ENCODE results near the gene ZNF655.

Gene ZNF655

DNA sequence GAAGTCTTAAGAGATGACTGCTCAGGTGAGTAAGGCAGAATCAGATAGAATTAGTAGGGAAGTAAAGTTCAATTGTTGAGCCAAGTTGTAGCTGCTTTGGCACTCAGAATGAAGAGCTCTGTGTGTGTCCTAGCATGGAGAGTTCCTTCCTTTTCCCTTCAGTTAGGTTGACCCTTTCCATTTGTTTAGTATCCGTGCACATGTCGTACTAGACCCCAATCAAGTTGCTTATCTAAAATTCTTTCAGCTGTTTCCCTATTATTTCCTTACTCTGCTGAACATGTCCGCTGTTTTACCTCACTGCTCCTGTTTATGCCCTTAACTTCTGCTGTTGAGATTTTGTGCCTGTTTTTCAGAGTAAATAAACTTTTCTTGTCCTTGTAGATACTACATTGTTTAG, 13.3 kb downstream of the ZNF655 start:
- no peak overlapping the region for H2AFZ ChIP-seq (ENCODE audit: low read length)
- no peak for TF ChIP-seq EZH2 (optimal IDR thresholded peaks at IDR 0.05; ENCODE audit: low read depth, low read length)
- TF ChIP-seq, protein P1, sequence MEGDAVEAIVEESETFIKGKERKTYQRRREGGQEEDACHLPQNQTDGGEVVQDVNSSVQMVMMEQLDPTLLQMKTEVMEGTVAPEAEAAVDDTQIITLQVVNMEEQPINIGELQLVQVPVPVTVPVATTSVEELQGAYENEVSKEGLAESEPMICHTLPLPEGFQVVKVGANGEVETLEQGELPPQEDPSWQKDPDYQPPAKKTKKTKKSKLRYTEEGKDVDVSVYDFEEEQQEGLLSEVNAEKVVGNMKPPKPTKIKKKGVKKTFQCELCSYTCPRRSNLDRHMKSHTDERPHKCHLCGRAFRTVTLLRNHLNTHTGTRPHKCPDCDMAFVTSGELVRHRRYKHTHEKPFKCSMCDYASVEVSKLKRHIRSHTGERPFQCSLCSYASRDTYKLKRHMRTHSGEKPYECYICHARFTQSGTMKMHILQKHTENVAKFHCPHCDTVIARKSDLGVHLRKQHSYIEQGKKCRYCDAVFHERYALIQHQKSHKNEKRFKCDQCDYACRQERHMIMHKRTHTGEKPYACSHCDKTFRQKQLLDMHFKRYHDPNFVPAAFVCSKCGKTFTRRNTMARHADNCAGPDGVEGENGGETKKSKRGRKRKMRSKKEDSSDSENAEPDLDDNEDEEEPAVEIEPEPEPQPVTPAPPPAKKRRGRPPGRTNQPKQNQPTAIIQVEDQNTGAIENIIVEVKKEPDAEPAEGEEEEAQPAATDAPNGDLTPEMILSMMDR (IDR thresholded peaks at IDR 0.05; ENCODE audit: low read length): no peak
- no peak for TF ChIP-seq EZH2phosphoT487 (IDR thresholded peaks at IDR 0.05; ENCODE audit: low read length)
- no peaks in the 10 kb centered on the region for H3K36me3 ChIP-seq (replicated peaks; ENCODE audit: insufficient read depth, low read length)

GRCh38 chr7:99573257-99573656, 14.8 kb downstream of the ZNF655 start:
- H3K27ac ChIP-seq (ENCODE audit: low read length): no peak overlapping the region
- no peaks in the 10 kb centered on the region for H4K20me1 ChIP-seq (ENCODE audit: insufficient read depth, low read length)
- TF ChIP-seq EZH2phosphoT487 (IDR thresholded peaks at IDR 0.05; ENCODE audit: low read length) (no peak), EZH2 (optimal IDR thresholded peaks at IDR 0.05; ENCODE audit: low read depth, low read length) (no peak)
- TF ChIP-seq, protein P1 (IDR thresholded peaks at IDR 0.05; ENCODE audit: low read length): no peak
- no peak overlapping the region for H2AFZ ChIP-seq (ENCODE audit: low read length)
- H3K4me3 ChIP-seq (ENCODE audit: low read length): no peak overlapping the region
- H3K4me1 ChIP-seq (ENCODE audit: low read length): peaks cover 13% of the 10 kb centered on the region
- no peaks in the 10 kb centered on the region for H3K79me2 ChIP-seq (ENCODE audit: low read length)
- peaks cover 14% of the 10 kb centered on the region for H3F3A ChIP-seq (ENCODE audit: insufficient read depth, low read length)
- H3K36me3 ChIP-seq (replicated peaks; ENCODE audit: insufficient read depth, low read length): no peaks in the 10 kb centered on the region
- H3K4me2 ChIP-seq (ENCODE audit: low read depth, low read length): no peak overlapping the region
- H3K9ac ChIP-seq (ENCODE audit: low read length): no peak overlapping the region
- no peaks in the 10 kb centered on the region for H3K27me3 ChIP-seq (replicated peaks; ENCODE audit: insufficient read depth, low read length)
- DNase-seq: no peak
- no peaks in the 10 kb centered on the region for H3K9me3 ChIP-seq (replicated peaks; ENCODE audit: insufficient read depth, low read length)
- H3K9me2 ChIP-seq (replicated peaks; ENCODE audit: insufficient read depth, low read length): no peaks in the 10 kb centered on the region

More for the DNA sequence above, 13.3 kb downstream of the ZNF655 start:
- H3K9me2 ChIP-seq (replicated peaks; ENCODE audit: insufficient read depth, low read length): no peaks in the 10 kb centered on the region
- no peaks in the 10 kb centered on the region for H3K4me1 ChIP-seq (ENCODE audit: low read length)
- no peak overlapping the region for H3K27ac ChIP-seq (ENCODE audit: low read length)
- no peak overlapping the region for H3K9ac ChIP-seq (ENCODE audit: low read length)
- no peak overlapping the region for H3K4me2 ChIP-seq (ENCODE audit: low read depth, low read length)
- H3K27me3 ChIP-seq (replicated peaks; ENCODE audit: insufficient read depth, low read length): no peaks in the 10 kb centered on the region
- no peaks in the 10 kb centered on the region for H3K79me2 ChIP-seq (ENCODE audit: low read length)
- DNase-seq: no peak
- H4K20me1 ChIP-seq (ENCODE audit: insufficient read depth, low read length): no peaks in the 10 kb centered on the region
- no peaks in the 10 kb centered on the region for H3F3A ChIP-seq (ENCODE audit: insufficient read depth, low read length)
- no peak overlapping the region for H3K4me3 ChIP-seq (ENCODE audit: low read length)
- H3K9me3 ChIP-seq (replicated peaks; ENCODE audit: insufficient read depth, low read length): no peaks in the 10 kb centered on the region

DNA sequence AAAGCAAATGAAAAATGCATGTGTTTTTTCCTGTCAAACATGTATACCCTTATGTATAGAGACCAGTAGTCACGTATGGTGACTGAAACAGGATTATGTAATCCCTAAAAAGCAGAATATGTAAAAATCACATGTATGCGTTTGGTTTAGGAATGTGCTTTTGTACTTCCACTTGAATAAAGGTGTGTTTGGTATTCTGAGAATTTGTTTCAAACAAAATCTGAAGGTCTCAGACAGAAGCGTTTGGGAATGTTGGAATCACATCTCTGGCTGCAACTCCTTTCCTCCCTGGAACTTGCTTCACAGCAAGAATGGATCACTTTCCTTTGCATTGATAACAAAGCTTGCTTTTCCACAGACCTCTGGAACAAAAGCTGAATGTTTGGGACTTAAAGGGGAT, 17.8 kb downstream of the ZNF655 start:
- peaks cover 33% of the 10 kb centered on the region for H3F3A ChIP-seq (ENCODE audit: insufficient read depth, low read length)

More for the DNA sequence above, 17.8 kb downstream of the ZNF655 start:
- Histone ChIP-seq H3K9me2 (replicated peaks; ENCODE audit: insufficient read depth, low read length) (no peaks in the 10 kb centered on the region), H3K4me1 (ENCODE audit: low read length) (peaks cover 30% of the 10 kb centered on the region), H3K9me3 (replicated peaks; ENCODE audit: insufficient read depth, low read length) (no peaks in the 10 kb centered on the region), H2AFZ (ENCODE audit: low read length) (no peak overlapping the region), H3K4me3 (ENCODE audit: low read length) (no peak overlapping the region), H3K36me3 (replicated peaks; ENCODE audit: insufficient read depth, low read length) (no peaks in the 10 kb centered on the region), H3K27ac (ENCODE audit: low read length) (no peak overlapping the region), H4K20me1 (ENCODE audit: insufficient read depth, low read length) (no peaks in the 10 kb centered on the region), H3K27me3 (replicated peaks; ENCODE audit: insufficient read depth, low read length) (no peaks in the 10 kb centered on the region), H3K4me2 (ENCODE audit: low read depth, low read length) (no peak overlapping the region), H3K79me2 (ENCODE audit: low read length) (no peaks in the 10 kb centered on the region), H3K9ac (ENCODE audit: low read length) (no peak overlapping the region)
- TF ChIP-seq EZH2phosphoT487 (IDR thresholded peaks at IDR 0.05; ENCODE audit: low read length) (no peak), EZH2 (optimal IDR thresholded peaks at IDR 0.05; ENCODE audit: low read depth, low read length) (no peak)
- TF ChIP-seq, protein P1 (IDR thresholded peaks at IDR 0.05; ENCODE audit: low read length): no peak
- DNase-seq: no peak

All from MM.1S (cell line).